HepG2 (cell line): ENCODE data around the gene INPP4B. TPM values are rescaled to one million over a fixed set of nuclear protein-coding genes. Genes with fewer than 3 reads are reported as not detected.

Experiments used
- ATAC-seq: fragments of 200-7000 bp; cut with Tn5 transposase; 3 replicates; pipeline ENCODE4 v1.9.1; 2020; ENCODE audit warnings: mild to moderate bottlenecking, moderate library complexity
- BruUV-seq: library from RNA; stranded (reverse); fragments of 400-500 nt; replicated peaks from 2 replicates; lab custom pipeline; 2021; lab: Mats Ljungman, UMichigan
- CTCF ChIA-PET: fragments of 300-600 bp; formaldehyde crosslinking; extraction: SDS; loops from one replicate; lab custom pipeline; 2021; ENCODE audit warnings: low total read pairs, inconsistent platforms, low intra/inter-chr PET ratio; lab: Yijun Ruan, JAX
- POLR2A ChIA-PET: fragments of 350-600 bp; sonication (Branson Sonifier 250); formaldehyde crosslinking; loops from one replicate; lab custom pipeline; 2020; ENCODE audit warnings: antibody characterized with exemption, inconsistent platforms; lab: Yijun Ruan, JAX
- DNase-seq: peaks from one replicate; pipeline ENCODE4 v3.0.0-alpha.2; 2015; ENCODE audit warnings: low spot score
- FAIRE-seq: peaks from 3 replicates; lab custom pipeline; 2011; peaks lifted over from hg19 to GRCh38; lab: Jason Lieb, UNC
- H2AFZ ChIP-seq: one replicate; pipeline ENCODE4 v1.6.1; 2011; ENCODE audit warnings: low read length, inconsistent platforms
- H3K27ac ChIP-seq: fragments of 300-600 bp; 3 replicates; pipeline ENCODE4 v1.8.0; 2011; ENCODE audit warnings: mixed run types, mild to moderate bottlenecking, mixed read lengths, low read length, inconsistent platforms; ENCODE audit not compliant: insufficient read depth; ENCODE audit errors: extremely low read length
- H3K27me3 ChIP-seq, 2 experiments: fragments of 200-600 bp in 1 of 2; 2 replicates in 1 of 2; 3 replicates in 1 of 2; pipeline versions ENCODE4 v1.6.0 to v1.8.0; 2011; ENCODE audit warnings: low read length in 2 of 2, mild to moderate bottlenecking in 2 of 2, moderate library complexity in 2 of 2, inconsistent platforms in 1 of 2; ENCODE audit not compliant: insufficient read depth in 2 of 2, control insufficient read depth in 1 of 2
- H3K36me3 ChIP-seq, 2 experiments: fragments of 200-600 bp in 1 of 2; replicated peaks in 1 of 2; 2 replicates in 1 of 2; 3 replicates in 1 of 2; pipeline versions ENCODE4 v1.5.1 to v1.8.0; 2011; ENCODE audit warnings: low read length in 2 of 2, inconsistent platforms in 1 of 2; ENCODE audit not compliant: insufficient read depth in 2 of 2, control insufficient read depth in 1 of 2
- H3K4me1 ChIP-seq: 2 replicates; pipeline ENCODE4 v1.5.1; 2012; ENCODE audit warnings: low read length, inconsistent platforms; ENCODE audit not compliant: insufficient read depth
- H3K4me2 ChIP-seq: 2 replicates; pipeline ENCODE4 v1.6.0; 2011; ENCODE audit warnings: low read depth, low read length, inconsistent platforms
- H3K4me3 ChIP-seq, 3 experiments: fragments of 200-600 bp in 1 of 3; sonication (generic), shearing (Covaris generic) in 1 of 3; replicated peaks in 1 of 3; 2 replicates each; pipeline ENCODE4 v1.5.1; 2011 to 2016; ENCODE audit warnings: low read length in 3 of 3, inconsistent platforms in 2 of 3, low read depth in 2 of 3, mild to moderate bottlenecking in 2 of 3, control low read depth in 1 of 3, mixed read lengths in 1 of 3; ENCODE audit not compliant: insufficient read depth in 1 of 3
- H3K79me2 ChIP-seq: one replicate; pipeline ENCODE4 v1.6.1; 2011; ENCODE audit warnings: low read length, inconsistent platforms; ENCODE audit not compliant: insufficient read depth
- H3K9ac ChIP-seq: 2 replicates; pipeline ENCODE4 v1.6.0; 2011; ENCODE audit warnings: mild to moderate bottlenecking, low read depth, low read length, inconsistent platforms; ENCODE audit not compliant: insufficient read depth
- H3K9me3 ChIP-seq: 2 replicates; pipeline ENCODE4 v1.5.1; 2012; ENCODE audit warnings: mild to moderate bottlenecking, low read length
- H4K20me1 ChIP-seq: 2 replicates; pipeline ENCODE4 v1.6.0; 2011; ENCODE audit warnings: inconsistent platforms, mild to moderate bottlenecking, low read length, moderate library complexity; ENCODE audit not compliant: insufficient read depth
- IKZF5 ChIP-seq: IDR thresholded peaks from 2 replicates; pipeline ENCODE4 v1.6.1; 2018; ENCODE audit warnings: missing genetic modification reagents, mild to moderate bottlenecking, missing compliant biosample characterization
- NPAS2 ChIP-seq: sonication (generic); formaldehyde crosslinking; IDR thresholded peaks from 2 replicates; pipeline ENCODE4 v1.8.0; 2022; ENCODE audit warnings: mild to moderate bottlenecking, missing genetic modification reagents, borderline replicate concordance
- STAG1 ChIP-seq: sonication (generic); formaldehyde crosslinking; IDR thresholded peaks from 2 replicates; pipeline ENCODE4 v1.4.0; 2020; ENCODE audit warnings: missing genetic modification reagents
- ZBTB10 ChIP-seq: sonication (generic); formaldehyde crosslinking; IDR thresholded peaks from 2 replicates; pipeline ENCODE4 v1.4.0; 2020; ENCODE audit warnings: missing genetic modification reagents, borderline replicate concordance
- ZBTB14 ChIP-seq: sonication (generic); formaldehyde crosslinking; IDR thresholded peaks from 2 replicates; pipeline ENCODE4 v1.4.0; 2020; ENCODE audit warnings: missing genetic modification reagents
- ZFP36L2 ChIP-seq: sonication (generic); formaldehyde crosslinking; IDR thresholded peaks from 2 replicates; pipeline ENCODE4 v1.4.0; 2020; ENCODE audit warnings: missing genetic modification reagents
- ZNF550 ChIP-seq: sonication (generic); formaldehyde crosslinking; IDR thresholded peaks from 2 replicates; pipeline ENCODE4 v1.4.0; 2020; ENCODE audit warnings: mild to moderate bottlenecking, missing genetic modification reagents, borderline replicate concordance
- ZNF841 ChIP-seq: sonication (generic); formaldehyde crosslinking; IDR thresholded peaks from 2 replicates; pipeline ENCODE4 v1.8.1; 2023; ENCODE audit warnings: missing genetic modification reagents, borderline replicate concordance
- WGBS: methylation state at CpG from one replicate; pipeline ENCODE4 v1.1.6; 2017; ENCODE audit warnings: low lambda C conversion rate; 5-methylcytosine and 5-hydroxymethylcytosine counted together
- in situ Hi-C: cut with HindIII; loops from 2 replicates; pipeline ENCODE4 v1.10.0; 2017; ENCODE audit warnings: low pct_unique_long_range_greater_than_20kb; ENCODE audit not compliant: extremely low pct_ligation_motif_present
- intact Hi-C: fragments of 100-400 bp; cut with micrococcal nuclease; formaldehyde crosslinking; loops from one replicate; pipeline ENCODE4 v1.10.0; 2022; ENCODE audit not compliant: unreplicated experiment
- polyA plus RNA-seq, 8 experiments: library from polyadenylated mRNA; depleted of rRNA in 3 of 8; stranded (reverse) in 7 of 8; unstranded in 1 of 8; fragments of >200 nt; fragmentation: Illumina TruSeq in 4 of 8; extraction: Trizol in 4 of 8; gene quantifications; 2 replicates each; pipeline versions ENCODE4 v1.2.1 to v1.2.3, GENCODE V29; 2011 to 2016; ENCODE audit warnings: low read depth in 4 of 8, missing spikeins in 1 of 8, mixed read lengths in 1 of 8; ENCODE audit not compliant: insufficient read depth in 1 of 8
- total RNA-seq, 5 experiments: library from RNA; depleted of rRNA; stranded (reverse); fragments of >200 nt; fragmentation: Illumina TruSeq; extraction: Trizol; gene quantifications; 2 replicates each; pipeline ENCODE4 v1.2.3, GENCODE V29; 2016; ENCODE audit warnings: low read depth in 1 of 5

The INPP4B gene
- total and polyA plus RNA-seq, 2 of the 13 experiments (the other 11 are each of a cell fraction or from before 2014, with no cell fraction given): not detected

- CTCF ChIA-PET: no interaction called here
- in situ Hi-C loops (loop anchor here (10.0 kb wide), 1 partner anchor 716 kb away; the partner anchor contains the start of gene INPP4B), intact Hi-C loops (loop anchor here (5.0 kb wide), 1 partner anchor 224 kb away; no protein-coding TSS in a partner anchor)
- 36% methylated on average over 3 of the region's 3 CpGs for WGBS
- no TSS peak for BruUV-seq
- H2AFZ ChIP-seq: no peak overlapping the region
- H3K27me3 ChIP-seq: no peaks in the 10 kb centered on the region
- H3K27ac ChIP-seq: no peak overlapping the region
- H4K20me1 ChIP-seq: no peaks in the 10 kb centered on the region
- DNase-seq (no peak), ATAC-seq (no peak), FAIRE-seq (no peak)
- no peaks in the 10 kb centered on the region for H3K36me3 ChIP-seq
- H3K4me3 ChIP-seq: no peak overlapping the region
- no peaks in the 10 kb centered on the region for H3K79me2 ChIP-seq
- H3K4me1 ChIP-seq: no peaks in the 10 kb centered on the region
- no peak for TF ChIP-seq IKZF5
- TF ChIP-seq NPAS2 (CRISPR knock-in tag): no peak
- TF ChIP-seq STAG1 (CRISPR knock-in tag): no peak
- TF ChIP-seq ZNF841 (CRISPR knock-in tag): no peak
- no peak for TF ChIP-seq ZBTB14 (CRISPR knock-in tag)
- TF ChIP-seq ZFP36L2 (CRISPR knock-in tag): no peak
- no peak for TF ChIP-seq ZNF550
- no peak for TF ChIP-seq ZBTB10 (CRISPR knock-in tag)
- POLR2A ChIA-PET: no interaction called here
- no peak overlapping the region for H3K4me2 ChIP-seq
- no peaks in the 10 kb centered on the region for H3K9me3 ChIP-seq
- H3K9ac ChIP-seq: no peak overlapping the region
These were observed 717.6 kb downstream of the INPP4B start for GRCh38 chr4:142128529-142128928.
